H1 (cell line): ENCODE results near the gene TSKS. TPM values are rescaled to one million over a fixed set of nuclear protein-coding genes. Genes with fewer than 3 reads are reported as not detected.

ENCODE experiments used
- CEBPB ChIP-seq: IDR thresholded peaks from 2 replicates; pipeline ENCODE4 v1.6.1; 2012; ENCODE audit warnings: low read depth, low read length
- polyA plus RNA-seq, 7 experiments: library from polyadenylated mRNA; depleted of rRNA in 3 of 7; stranded (reverse) in 5 of 7; unstranded in 2 of 7; fragments of >200 nt in 5 of 7; fragments of 200-250 nt in 2 of 7; gene quantifications; 1 replicate in 5 of 7; 2 replicates in 1 of 7; 4 replicates in 1 of 7; pipeline versions ENCODE4 v1.2.1 to v1.2.3, GENCODE V29; 2011 to 2013; ENCODE audit warnings: missing spikeins in 2 of 7, mixed read lengths in 2 of 7
- total RNA-seq: library from RNA; stranded (reverse); fragmentation: NEBNext Ultra II Directional; extraction: Animal tissue kit (Norgen Biotek cat#: 25700); gene quantifications from 2 replicates; pipeline ENCODE4 v1.2.1, GENCODE V29; 2021

The TSKS gene
- total and polyA plus RNA-seq, 2 of the 8 experiments (the other 6 are each of a cell fraction or from before 2014, with no cell fraction given), result 0.21 TPM; not detected in 1

DNA sequence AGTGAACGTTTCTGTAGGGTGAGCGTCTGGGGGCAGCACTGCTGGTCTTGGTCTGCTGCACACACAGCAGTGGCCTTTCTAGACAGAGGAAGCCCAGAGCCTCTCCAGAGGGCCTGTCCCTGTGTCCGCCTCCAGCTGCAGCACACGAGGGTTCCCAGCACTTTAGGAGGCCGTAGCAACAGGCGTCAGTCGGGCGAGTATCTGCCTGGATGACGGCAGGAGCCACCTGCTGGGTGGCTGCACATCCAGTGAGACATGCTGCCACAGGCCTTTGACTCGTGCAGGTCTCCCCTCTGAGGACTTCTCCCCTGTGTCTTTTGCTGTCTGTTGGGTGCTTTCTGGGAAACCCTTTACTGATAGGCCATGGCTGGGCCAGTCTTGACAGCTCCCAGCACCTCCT is 25.8 kb upstream of the TSKS start (continued):
- no peak for TF ChIP-seq CEBPB
